HepG2 (cell line): ENCODE results near the gene ZXDC. TPM values are rescaled to one million over a fixed set of nuclear protein-coding genes. Genes with fewer than 3 reads are reported as not detected.

Source experiments
- AHR ChIP-seq: IDR thresholded peaks from 2 replicates; pipeline ENCODE4 v1.6.1; 2018; ENCODE audit warnings: missing genetic modification reagents, missing compliant biosample characterization
- ATAD3A ChIP-seq: sonication (generic); formaldehyde crosslinking; IDR thresholded peaks from 2 replicates; pipeline ENCODE4 v1.4.0; 2020; ENCODE audit warnings: missing genetic modification reagents
- CEBPG ChIP-seq: IDR thresholded peaks from 2 replicates; pipeline ENCODE4 v1.6.1; 2016
- CHD2 ChIP-seq: IDR thresholded peaks from 2 replicates; pipeline ENCODE4 v1.6.1; 2011; ENCODE audit warnings: low read depth, low read length, improper control_type of control experiment
- ETV6 ChIP-seq: sonication (generic); formaldehyde crosslinking; conservative IDR thresholded peaks from 2 replicates; pipeline ENCODE4 v1.4.0; 2020; ENCODE audit warnings: missing genetic modification reagents
- FOXJ3 ChIP-seq: sonication (generic); formaldehyde crosslinking; IDR thresholded peaks from 2 replicates; pipeline ENCODE4 v1.4.0; 2020; ENCODE audit warnings: missing genetic modification reagents, mild to moderate bottlenecking, borderline replicate concordance
- FOXM1 ChIP-seq: sonication (generic); formaldehyde crosslinking; IDR thresholded peaks from 2 replicates; pipeline ENCODE4 v1.5.0; 2020; ENCODE audit warnings: missing genetic modification reagents
- IRX3 ChIP-seq: sonication (generic); formaldehyde crosslinking; IDR thresholded peaks from 2 replicates; pipeline ENCODE4 v1.8.1; 2023; ENCODE audit warnings: mild to moderate bottlenecking, low read depth, missing genetic modification reagents, borderline replicate concordance
- KDM5B ChIP-seq: sonication (generic); formaldehyde crosslinking; IDR thresholded peaks from 2 replicates; pipeline ENCODE4 v1.4.0; 2020; ENCODE audit warnings: missing genetic modification reagents, mild to moderate bottlenecking, borderline replicate concordance
- MTA3 ChIP-seq: sonication (generic); formaldehyde crosslinking; IDR thresholded peaks from 2 replicates; pipeline ENCODE4 v1.4.0; 2020; ENCODE audit warnings: missing genetic modification reagents
- NCOA5 ChIP-seq: sonication (generic); formaldehyde crosslinking; IDR thresholded peaks from 2 replicates; pipeline ENCODE4 v1.4.0; 2020; ENCODE audit warnings: missing genetic modification reagents
- TCF7 ChIP-seq: sonication (generic); IDR thresholded peaks from 2 replicates; pipeline ENCODE4 v1.6.1; 2016; ENCODE audit warnings: antibody characterized with exemption, low read depth
- TRIM24 ChIP-seq: sonication (generic); formaldehyde crosslinking; IDR thresholded peaks from 2 replicates; pipeline ENCODE4 v1.8.0; 2022; ENCODE audit warnings: mild to moderate bottlenecking, missing genetic modification reagents
- ZKSCAN1 ChIP-seq: fragments of 150-350 bp; IDR thresholded peaks from 2 replicates; pipeline ENCODE4 v1.6.1; 2014; ENCODE audit warnings: low read length
- ZMYM2 ChIP-seq: sonication (generic); formaldehyde crosslinking; IDR thresholded peaks from 2 replicates; pipeline ENCODE4 v1.8.0; 2022; ENCODE audit warnings: mild to moderate bottlenecking, missing genetic modification reagents
- ZMYM3 ChIP-seq: sonication (generic); formaldehyde crosslinking; IDR thresholded peaks from 2 replicates; pipeline ENCODE4 v1.5.1; 2020; ENCODE audit warnings: mild to moderate bottlenecking, missing genetic modification reagents
- ZNF124 ChIP-seq: sonication (generic); formaldehyde crosslinking; IDR thresholded peaks from 2 replicates; pipeline ENCODE4 v1.4.0; 2020; ENCODE audit warnings: missing genetic modification reagents
- ZNF460 ChIP-seq: sonication (generic); formaldehyde crosslinking; IDR thresholded peaks from 2 replicates; pipeline ENCODE4 v1.5.1; 2020; ENCODE audit warnings: missing genetic modification reagents, mild to moderate bottlenecking, borderline replicate concordance
- ZNF737 ChIP-seq: sonication (generic); formaldehyde crosslinking; IDR thresholded peaks from 2 replicates; pipeline ENCODE4 v1.5.0; 2020; ENCODE audit warnings: missing genetic modification reagents, mild to moderate bottlenecking, borderline replicate concordance
- ZNF747 ChIP-seq: sonication (generic); formaldehyde crosslinking; IDR thresholded peaks from 2 replicates; pipeline ENCODE4 v1.8.1; 2023; ENCODE audit warnings: missing genetic modification reagents, mild to moderate bottlenecking, borderline replicate concordance
- ZNF749 ChIP-seq: sonication (generic); formaldehyde crosslinking; IDR thresholded peaks from 2 replicates; pipeline ENCODE4 v1.8.0; 2022; ENCODE audit warnings: mild to moderate bottlenecking, missing genetic modification reagents, moderate library complexity, borderline replicate concordance
- ZNF775 ChIP-seq: sonication (generic); formaldehyde crosslinking; IDR thresholded peaks from 2 replicates; pipeline ENCODE4 v1.4.0; 2020; ENCODE audit warnings: missing genetic modification reagents, mild to moderate bottlenecking, moderate library complexity, borderline replicate concordance
- ZNF781 ChIP-seq: sonication (generic); formaldehyde crosslinking; IDR thresholded peaks from 2 replicates; pipeline ENCODE4 v1.5.1; 2020; ENCODE audit warnings: borderline replicate concordance, mild to moderate bottlenecking, missing genetic modification reagents; ENCODE audit errors: not compliant biosample characterization
- polyA plus RNA-seq, 8 experiments: library from polyadenylated mRNA; depleted of rRNA in 3 of 8; stranded (reverse) in 7 of 8; unstranded in 1 of 8; fragments of >200 nt; fragmentation: Illumina TruSeq in 4 of 8; extraction: Trizol in 4 of 8; gene quantifications; 2 replicates each; pipeline versions ENCODE4 v1.2.1 to v1.2.3, GENCODE V29; 2011 to 2016; ENCODE audit warnings: low read depth in 4 of 8, missing spikeins in 1 of 8, mixed read lengths in 1 of 8; ENCODE audit not compliant: insufficient read depth in 1 of 8
- total RNA-seq, 5 experiments: library from RNA; depleted of rRNA; stranded (reverse); fragments of >200 nt; fragmentation: Illumina TruSeq; extraction: Trizol; gene quantifications; 2 replicates each; pipeline ENCODE4 v1.2.3, GENCODE V29; 2016; ENCODE audit warnings: low read depth in 1 of 5
- TF ChIP-seq, protein P1 (sequence below): sonication (generic); formaldehyde crosslinking; IDR thresholded peaks from 2 replicates; pipeline ENCODE4 v1.4.0; 2020; ENCODE audit warnings: missing genetic modification reagents
- TF ChIP-seq, protein P2 (sequence below): sonication (generic); formaldehyde crosslinking; IDR thresholded peaks from 2 replicates; pipeline ENCODE4 v1.4.0; 2020; ENCODE audit warnings: low read depth, mild to moderate bottlenecking, missing genetic modification reagents
- TF ChIP-seq, protein P3 (sequence below): sonication (generic); formaldehyde crosslinking; IDR thresholded peaks from 2 replicates; pipeline ENCODE4 v1.5.0; 2020; ENCODE audit warnings: mild to moderate bottlenecking, missing genetic modification reagents

The ZXDC gene
- total and polyA plus RNA-seq, 2 of the 13 experiments (the other 11 are each of a cell fraction or from before 2014, with no cell fraction given), result 17.6 to 21.2 TPM

DNA sequence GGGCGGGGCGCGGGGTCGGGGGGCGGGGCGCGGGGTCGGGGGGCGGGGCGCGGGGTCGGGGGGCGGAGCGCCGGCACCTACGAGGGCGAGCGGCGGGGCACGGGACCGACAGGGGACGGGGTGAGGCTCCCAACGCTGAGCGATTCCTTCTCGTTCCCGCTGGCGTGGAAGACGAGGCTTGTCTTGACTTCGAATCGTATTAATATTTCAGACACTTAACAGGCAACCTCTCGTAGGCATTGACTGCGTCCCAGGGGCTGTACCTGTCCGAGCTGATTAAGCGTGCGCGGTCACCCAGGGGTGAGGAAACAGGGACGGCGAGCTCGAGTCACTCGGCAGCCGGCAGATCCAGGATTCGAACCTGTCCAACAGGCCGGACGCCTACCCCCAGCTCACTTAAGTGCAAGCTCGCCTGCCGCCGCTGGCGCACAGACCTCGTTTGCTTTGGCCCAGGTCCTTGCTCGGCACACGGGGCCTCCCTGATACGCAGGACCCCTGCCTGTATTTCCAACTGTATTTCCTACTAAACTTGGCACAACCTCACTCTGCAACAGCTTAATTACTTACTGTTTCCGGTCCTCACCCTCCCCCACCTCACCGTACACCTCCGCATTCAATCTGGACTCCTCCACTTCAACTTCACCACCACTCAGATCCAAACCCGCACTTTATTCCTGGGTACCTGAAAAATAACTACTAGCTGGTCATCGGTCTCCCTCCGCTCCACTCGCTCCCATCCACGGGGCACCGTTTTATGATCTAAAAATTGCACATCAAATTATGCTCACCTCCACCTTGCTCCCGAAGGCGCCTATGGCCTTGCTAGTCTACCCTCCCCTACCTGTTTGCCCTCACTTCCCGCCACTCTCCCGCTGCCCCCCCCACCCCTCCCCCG lies 722 bp upstream of the ZXDC start (continued):
- 0 out of 2 replicates have a peak, but pooled peaks have one; percentile 14 for TF ChIP-seq KDM5B (CRISPR knock-in tag)
- TF ChIP-seq ZNF460 (CRISPR knock-in tag), result no peak
- no peak for TF ChIP-seq ETV6 (CRISPR knock-in tag)
- 0 out of 2 replicates have a peak, but pooled peaks have one; percentile 37 for TF ChIP-seq ZNF747 (CRISPR knock-in tag)
- TF ChIP-seq FOXM1, result no peak
- TF ChIP-seq CEBPG, result no peak
- no peak for TF ChIP-seq CHD2
- no peak for TF ChIP-seq ZMYM2
- no peak for TF ChIP-seq FOXJ3
- no peak for TF ChIP-seq ZNF124 (CRISPR knock-in tag)
- TF ChIP-seq ZNF781 (CRISPR knock-in tag), result no peak
- TF ChIP-seq ZNF775, result no peak
- no peak for TF ChIP-seq ZMYM3 (CRISPR knock-in tag)
- TF ChIP-seq ZNF749 (CRISPR knock-in tag), result 0 out of 2 replicates have a peak, but pooled peaks have one; percentile 39
- TF ChIP-seq, protein P1, sequence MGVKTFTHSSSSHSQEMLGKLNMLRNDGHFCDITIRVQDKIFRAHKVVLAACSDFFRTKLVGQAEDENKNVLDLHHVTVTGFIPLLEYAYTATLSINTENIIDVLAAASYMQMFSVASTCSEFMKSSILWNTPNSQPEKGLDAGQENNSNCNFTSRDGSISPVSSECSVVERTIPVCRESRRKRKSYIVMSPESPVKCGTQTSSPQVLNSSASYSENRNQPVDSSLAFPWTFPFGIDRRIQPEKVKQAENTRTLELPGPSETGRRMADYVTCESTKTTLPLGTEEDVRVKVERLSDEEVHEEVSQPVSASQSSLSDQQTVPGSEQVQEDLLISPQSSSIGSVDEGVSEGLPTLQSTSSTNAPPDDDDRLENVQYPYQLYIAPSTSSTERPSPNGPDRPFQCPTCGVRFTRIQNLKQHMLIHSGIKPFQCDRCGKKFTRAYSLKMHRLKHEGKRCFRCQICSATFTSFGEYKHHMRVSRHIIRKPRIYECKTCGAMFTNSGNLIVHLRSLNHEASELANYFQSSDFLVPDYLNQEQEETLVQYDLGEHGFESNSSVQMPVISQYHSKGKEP (CRISPR knock-in tag), result no peak
- TF ChIP-seq IRX3 (CRISPR knock-in tag), result 0 out of 2 replicates have a peak, but pooled peaks have one; percentile 36
- no peak for TF ChIP-seq TCF7
- no peak for TF ChIP-seq ZKSCAN1
- no peak for TF ChIP-seq AHR (CRISPR knock-in tag)
- TF ChIP-seq, protein P2, sequence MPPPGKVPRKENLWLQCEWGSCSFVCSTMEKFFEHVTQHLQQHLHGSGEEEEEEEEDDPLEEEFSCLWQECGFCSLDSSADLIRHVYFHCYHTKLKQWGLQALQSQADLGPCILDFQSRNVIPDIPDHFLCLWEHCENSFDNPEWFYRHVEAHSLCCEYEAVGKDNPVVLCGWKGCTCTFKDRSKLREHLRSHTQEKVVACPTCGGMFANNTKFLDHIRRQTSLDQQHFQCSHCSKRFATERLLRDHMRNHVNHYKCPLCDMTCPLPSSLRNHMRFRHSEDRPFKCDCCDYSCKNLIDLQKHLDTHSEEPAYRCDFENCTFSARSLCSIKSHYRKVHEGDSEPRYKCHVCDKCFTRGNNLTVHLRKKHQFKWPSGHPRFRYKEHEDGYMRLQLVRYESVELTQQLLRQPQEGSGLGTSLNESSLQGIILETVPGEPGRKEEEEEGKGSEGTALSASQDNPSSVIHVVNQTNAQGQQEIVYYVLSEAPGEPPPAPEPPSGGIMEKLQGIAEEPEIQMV (CRISPR knock-in tag), result no peak
- TF ChIP-seq NCOA5, result no peak
- TF ChIP-seq MTA3 (CRISPR knock-in tag), result no peak
- TF ChIP-seq, protein P3, sequence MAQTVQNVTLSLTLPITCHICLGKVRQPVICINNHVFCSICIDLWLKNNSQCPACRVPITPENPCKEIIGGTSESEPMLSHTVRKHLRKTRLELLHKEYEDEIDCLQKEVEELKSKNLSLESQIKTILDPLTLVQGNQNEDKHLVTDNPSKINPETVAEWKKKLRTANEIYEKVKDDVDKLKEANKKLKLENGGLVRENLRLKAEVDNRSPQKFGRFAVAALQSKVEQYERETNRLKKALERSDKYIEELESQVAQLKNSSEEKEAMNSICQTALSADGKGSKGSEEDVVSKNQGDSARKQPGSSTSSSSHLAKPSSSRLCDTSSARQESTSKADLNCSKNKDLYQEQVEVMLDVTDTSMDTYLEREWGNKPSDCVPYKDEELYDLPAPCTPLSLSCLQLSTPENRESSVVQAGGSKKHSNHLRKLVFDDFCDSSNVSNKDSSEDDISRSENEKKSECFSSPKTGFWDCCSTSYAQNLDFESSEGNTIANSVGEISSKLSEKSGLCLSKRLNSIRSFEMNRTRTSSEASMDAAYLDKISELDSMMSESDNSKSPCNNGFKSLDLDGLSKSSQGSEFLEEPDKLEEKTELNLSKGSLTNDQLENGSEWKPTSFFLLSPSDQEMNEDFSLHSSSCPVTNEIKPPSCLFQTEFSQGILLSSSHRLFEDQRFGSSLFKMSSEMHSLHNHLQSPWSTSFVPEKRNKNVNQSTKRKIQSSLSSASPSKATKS (CRISPR knock-in tag), result no peak
- no peak for TF ChIP-seq ATAD3A (CRISPR knock-in tag)
- TF ChIP-seq TRIM24 (CRISPR knock-in tag), result no peak
- no peak for TF ChIP-seq ZNF737 (CRISPR knock-in tag)
